GM19238 (cell line): ENCODE measurements around the gene PTPRK.

Experiments
- DNase-seq: peaks from one replicate; pipeline ENCODE4 v3.0.0; 2011; ENCODE audit warnings: low spot score; ENCODE audit not compliant: insufficient read length

The PTPRK gene

DNA sequence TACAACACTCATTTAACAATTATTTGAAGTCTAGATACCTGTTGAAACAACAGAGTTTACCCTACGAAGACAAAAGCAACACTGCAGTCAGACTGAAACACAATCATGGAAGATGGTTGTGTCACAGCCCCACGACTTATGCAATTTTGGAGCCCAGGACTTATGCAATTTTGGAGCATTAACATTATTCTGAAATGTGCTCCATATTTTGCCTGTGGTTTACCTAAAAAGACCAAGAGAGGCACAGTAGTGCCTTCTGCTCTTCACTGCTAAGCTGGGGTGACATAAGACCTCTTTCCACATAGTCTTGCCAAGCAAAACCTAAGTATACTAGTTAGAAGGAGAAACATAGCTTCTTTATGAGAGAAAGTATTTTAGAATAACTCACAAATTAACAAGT lies 216.5 kb downstream of the PTPRK start:
- no peak for DNase-seq

DNA sequence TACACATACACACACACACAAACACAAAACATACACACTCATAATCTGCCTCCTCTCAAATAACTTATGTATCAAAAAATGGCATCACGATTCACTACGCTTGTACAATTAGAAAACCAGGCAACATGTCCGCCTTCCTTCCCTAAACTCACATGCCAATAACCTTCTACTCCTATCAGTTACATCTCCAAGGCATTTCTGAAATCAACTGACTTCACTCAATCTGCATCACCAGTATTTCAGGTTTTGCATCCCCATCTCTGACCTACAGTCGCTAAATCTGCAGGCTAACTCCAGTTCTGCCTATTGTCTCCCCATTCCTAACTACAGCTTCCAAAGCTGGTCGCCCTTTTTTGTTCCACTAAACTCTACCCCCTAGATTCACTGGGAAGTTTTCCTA lies 217.5 kb downstream of the PTPRK start:
- no peak for DNase-seq

DNA sequence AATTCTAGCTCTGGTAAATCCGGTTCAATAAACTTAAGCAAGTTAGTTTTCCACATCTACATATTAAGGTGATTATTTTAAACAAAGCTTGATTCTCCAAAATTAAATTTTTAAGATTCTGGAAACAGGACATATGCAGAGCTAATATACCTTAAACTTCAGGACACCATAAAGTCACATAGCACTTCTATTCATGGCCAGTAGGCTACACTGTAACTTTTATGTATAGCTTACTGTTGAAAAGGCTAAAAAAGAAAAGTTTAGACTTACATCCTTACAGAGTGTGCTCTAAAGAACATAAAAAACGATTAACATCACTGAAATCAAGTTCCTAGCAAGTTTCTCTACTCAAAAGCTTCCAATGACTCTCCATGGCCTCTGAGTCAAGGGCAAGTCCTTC lies 224.7 kb downstream of the PTPRK start:
- DNase-seq: no peak

DNA sequence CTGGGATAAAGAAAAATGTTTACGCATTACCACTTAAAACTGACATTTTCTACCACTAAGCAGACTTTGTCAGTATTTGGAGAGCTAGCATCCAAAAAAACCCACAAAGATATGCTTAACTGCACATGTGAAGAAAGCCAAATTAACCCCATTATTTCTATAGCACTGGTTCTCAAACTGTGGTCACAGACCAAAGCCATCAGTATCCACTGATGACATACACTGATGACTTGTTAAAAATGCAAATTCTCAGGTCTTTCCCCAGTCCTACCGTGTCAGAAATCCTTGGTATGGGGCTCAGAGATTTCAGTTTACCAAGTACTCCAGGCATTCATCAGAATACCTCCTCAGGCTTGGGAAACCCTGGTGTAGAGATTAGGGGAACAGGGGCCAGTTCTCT lies 230.2 kb downstream of the PTPRK start:
- no peak for DNase-seq

DNA sequence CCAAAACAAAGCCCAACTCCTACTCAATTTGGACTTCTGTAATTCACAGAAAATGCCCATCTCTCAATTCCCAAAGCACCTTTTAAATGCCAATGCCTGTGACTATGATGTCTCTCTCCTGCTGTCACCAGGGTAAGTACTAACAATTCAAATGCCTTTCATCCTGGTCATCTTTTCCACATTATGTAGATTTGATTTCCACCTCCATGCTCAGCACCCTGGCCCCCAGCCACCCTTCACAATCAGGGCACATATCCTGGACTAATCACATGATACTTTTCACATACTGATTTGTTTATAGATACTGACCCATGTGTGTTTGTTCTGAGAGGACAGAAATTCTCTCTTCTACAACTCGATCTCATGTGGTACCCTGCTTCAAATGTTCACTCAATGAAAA lies 236.3 kb downstream of the PTPRK start:
- DNase-seq: no peak

DNA sequence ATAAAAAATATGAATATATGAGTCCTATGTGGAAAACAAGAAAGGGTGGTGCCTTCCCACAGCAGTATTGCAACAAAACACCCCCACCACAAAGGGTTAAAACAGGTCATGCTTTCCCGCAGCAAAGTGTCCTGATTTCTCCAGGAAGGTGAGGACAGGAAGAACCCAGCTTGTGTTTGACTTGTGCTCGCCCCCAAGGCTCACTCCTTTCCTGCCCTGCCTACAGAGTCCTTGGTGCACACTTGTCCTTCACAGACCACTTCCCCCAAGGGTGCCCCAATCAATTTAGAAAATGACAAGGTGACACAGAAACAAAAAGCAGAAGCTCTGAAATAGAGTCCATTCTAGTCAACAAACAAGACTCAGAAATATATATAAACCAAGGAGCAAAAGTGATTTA lies 237.4 kb downstream of the PTPRK start:
- DNase-seq: no peak

DNA sequence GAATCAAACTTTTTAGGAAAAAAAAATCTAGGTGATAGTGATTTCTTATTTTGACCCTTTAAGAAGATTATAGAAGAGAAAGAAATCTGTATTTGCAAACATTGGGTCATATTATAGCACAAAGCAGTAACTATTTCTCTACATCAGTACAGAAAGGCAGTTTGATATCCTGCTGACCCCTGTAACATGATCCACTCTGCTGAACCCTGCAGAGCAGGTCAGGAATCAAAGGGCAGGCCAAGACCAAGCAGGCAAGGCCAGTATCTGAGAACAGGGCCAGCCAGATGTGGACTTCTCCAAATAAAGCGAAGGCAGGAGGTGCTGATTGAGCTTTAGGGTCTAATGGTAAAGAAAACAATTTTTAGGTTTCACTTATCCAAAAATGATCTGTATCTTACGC lies 239.4 kb downstream of the PTPRK start:
- DNase-seq: no peak

DNA sequence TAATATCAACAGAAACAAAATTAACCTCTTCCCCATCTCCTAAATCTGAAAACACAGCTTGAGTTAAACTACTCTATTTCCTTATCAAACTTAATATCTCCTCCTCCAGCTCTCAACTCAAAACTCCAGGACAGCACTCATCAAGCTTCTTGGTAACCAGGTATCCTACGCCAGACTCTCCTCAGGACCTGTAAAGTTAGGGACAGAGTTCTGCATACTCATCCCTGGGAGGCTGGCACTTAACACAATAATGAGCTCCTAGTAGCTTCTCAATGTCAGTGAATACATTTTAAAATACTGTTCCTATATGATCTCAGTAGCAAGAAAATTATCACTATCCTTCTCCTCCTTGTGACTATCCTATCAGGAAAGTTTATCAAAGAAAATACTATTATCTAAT lies 240.3 kb downstream of the PTPRK start:
- DNase-seq: no peak

DNA sequence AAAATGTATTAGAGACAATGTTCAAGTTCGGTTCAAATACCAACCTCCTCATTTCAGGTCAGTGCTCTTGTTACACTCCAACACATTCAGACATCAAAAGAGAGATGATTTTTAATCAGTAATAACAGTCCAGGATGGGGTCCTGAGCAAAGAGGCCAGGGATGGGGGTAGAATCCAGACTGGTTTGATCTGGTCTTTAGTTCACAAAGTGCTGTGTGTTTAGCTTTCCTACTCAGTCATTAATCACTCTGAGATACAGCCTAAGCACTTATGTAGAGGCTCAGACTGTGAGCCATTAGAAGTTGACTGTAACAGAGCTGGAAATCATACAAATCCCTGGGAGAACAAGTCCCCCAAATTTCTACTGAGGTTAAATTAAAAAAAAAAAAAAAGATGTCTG lies 241.6 kb downstream of the PTPRK start:
- no peak for DNase-seq

DNA sequence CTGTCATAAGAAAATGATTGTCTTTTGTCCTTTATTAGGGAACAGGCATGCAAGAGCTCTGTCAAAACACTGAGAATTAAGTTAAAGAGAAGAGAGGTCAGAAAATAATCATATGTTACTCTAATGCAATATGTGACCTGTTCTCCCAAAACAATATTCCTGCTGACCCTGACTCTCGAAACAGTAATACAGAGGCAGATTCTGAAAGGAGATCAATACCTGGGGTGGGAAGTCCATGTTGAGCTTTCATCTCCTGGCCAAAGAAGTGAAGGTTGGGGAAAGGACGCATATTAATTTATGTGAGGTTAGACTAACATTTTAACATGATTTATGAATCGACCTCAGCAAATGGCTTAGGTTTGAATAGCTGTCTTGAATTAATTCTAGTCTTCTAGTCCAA lies 243.0 kb downstream of the PTPRK start:
- DNase-seq: no peak

DNA sequence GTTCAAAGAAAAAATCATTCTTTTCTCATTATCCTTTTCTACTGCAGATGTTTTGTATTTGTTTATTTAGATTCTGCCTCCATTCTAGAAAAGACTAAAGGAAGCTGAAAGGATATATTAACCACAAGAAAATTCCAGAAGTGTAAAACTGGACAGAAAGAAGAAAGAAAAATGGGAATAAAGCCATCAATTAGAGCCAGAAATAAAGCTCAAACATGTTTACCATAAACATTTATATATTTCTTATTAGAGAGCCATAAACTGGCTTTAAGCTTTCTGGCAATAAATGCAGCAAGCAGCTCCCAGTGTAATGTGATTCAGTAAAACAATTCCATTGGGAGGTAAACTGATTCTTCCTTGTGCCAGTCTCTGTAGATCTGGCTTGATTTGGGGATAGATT lies 244.1 kb downstream of the PTPRK start:
- no peak for DNase-seq

DNA sequence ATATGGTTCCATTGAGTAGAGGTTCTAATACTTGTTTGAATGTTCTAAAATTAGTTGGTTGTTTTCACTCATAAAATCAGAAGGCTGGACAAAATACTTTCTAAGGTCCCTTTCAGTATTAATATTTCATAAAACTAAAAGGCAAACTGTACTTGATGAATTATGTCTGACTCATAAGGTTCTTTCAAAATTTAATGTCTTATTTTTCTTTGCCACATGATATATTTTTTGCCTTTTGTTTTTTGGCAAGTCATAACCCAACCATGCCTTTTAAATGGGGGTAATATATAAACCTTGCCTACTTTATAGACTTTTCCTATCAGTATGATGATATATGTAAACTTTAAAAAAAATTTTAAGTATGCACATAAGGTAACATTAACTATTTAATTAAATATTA lies 244.7 kb downstream of the PTPRK start:
- DNase-seq: no peak

DNA sequence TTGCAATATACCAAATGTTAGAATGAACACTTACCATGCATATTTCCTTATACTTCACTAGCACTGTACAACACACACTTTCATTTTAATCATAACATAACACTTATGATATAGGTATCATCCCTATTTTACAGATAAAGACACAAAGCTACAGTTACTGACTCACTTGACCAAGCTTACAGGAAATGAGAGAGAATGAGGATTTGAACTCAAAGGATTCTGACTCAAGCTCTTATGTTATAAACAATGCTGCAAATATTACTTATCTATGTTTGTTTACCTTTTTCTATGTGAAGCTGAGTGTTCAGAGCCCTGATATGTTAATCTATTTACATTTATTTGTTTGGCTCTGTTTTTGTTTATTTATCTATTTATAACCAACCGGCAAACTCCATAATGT lies 245.4 kb downstream of the PTPRK start:
- DNase-seq: no peak

DNA sequence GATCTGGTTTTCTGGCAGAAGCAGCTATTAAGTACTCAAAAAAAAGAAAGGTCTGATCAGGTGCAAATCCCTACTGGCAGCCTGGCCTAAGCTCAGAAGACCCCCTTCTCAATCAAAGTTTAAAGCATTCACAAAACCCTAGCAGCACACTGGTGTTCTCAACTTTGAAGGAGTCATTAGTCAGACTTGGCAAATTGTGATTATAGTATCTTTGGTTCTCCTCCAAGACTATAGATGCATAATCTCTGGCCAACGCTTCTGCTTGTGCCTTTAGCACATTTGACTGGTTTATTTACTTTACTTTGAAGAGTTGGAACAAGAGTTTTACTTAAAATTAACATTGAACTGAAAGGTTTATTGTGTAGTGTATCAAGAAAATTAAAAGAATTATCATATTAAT lies 248.9 kb downstream of the PTPRK start:
- DNase-seq: no peak

DNA sequence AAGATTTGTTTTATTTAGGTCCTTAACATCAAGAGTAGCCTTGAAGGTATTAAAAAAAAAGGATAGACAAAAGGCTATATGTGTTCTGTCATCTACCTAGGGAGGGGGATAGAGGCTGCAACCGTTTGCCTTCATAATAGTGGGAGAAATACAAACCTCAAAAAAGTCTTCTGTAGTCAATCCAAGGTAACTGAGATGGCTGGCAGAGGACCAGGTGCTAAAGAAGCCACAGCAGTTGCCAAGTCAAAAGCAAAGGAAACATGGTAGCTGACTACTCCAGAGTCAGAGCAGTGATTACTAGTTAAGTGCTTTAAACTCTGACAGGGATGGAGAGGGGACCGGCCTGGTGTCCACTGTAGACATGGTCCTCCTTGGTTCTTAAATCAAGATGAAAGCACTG lies 249.4 kb downstream of the PTPRK start:
- no peak for DNase-seq

DNA sequence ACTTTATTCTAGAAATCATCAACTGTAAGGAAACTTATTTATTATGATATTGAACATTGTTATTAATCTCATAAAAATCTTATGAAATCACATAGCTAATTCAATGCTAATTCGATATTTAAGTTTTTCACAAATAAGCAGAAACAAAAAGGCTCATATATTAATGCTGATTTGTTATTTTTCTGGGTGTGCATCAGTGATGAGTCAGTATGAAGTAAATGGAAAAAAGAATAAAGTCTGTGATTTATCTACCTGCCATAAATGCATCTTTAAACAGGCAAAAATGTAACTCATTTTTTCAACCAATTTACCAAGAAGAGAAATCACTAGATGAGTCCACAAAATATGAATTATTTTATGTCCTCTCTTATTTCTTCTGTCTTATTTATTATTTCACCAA lies 253.5 kb downstream of the PTPRK start:
- no peak for DNase-seq

DNA sequence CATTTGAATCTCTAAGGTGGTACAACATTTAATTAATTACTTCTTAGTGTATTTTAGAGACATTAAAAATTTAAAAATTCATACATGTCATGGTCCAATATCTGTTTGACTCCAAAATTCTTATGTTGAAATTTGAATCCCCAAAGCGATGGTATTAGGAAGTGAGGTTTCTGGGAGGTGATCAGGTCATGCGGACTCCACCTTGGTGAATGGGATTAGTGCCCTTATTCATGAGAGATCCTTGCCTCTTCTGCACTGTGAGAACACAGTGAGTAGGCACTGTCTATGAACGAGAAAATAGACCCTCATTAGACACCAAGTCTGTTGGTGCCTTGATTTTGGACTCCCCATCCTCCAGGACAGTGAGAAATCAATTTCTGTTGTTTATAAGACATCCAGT lies 254.7 kb downstream of the PTPRK start:
- no peak for DNase-seq

DNA sequence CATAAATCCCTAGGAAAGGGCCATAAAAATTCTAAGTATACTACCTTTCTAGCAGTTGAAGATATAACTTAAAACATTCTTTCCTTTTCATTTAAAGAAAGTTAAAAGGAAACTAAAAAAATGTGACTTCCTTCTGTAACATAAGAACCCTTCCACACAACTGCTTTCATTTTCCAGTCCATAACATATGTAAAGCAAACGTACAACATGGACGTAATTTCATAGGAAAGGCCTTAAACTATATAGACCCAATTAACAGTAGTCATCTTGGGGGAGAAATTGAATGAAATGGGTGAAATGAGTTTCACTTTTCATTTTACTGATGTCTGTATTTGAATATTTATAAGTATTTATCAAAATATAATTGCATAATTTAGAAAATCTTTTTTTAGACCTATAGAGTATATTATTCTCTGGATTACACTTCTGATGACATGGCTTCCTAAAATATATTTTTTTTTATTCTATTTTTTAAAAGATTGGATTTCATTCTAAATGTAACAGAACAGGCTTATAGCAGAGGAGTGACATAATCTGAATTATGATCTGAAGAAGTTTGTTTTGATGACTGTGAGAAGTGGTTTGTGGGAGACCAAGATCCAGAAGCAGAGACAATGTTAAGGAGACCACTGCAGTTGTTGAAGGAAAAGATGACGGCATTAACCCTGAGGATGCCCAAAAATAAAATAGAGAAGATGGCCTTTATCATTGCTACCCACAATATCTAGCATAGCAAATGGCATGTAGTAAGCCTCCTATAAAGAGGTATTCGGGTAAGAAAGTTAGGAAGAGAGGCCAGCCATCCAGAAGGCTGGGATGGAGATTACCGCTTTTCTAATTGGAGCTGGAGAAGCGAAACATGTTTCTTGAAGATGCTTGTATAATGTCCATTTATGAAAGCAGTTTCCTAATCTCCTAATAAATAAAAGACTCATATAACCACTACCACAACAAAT lies 260.4 kb downstream of the PTPRK start:
- no peak for DNase-seq

DNA sequence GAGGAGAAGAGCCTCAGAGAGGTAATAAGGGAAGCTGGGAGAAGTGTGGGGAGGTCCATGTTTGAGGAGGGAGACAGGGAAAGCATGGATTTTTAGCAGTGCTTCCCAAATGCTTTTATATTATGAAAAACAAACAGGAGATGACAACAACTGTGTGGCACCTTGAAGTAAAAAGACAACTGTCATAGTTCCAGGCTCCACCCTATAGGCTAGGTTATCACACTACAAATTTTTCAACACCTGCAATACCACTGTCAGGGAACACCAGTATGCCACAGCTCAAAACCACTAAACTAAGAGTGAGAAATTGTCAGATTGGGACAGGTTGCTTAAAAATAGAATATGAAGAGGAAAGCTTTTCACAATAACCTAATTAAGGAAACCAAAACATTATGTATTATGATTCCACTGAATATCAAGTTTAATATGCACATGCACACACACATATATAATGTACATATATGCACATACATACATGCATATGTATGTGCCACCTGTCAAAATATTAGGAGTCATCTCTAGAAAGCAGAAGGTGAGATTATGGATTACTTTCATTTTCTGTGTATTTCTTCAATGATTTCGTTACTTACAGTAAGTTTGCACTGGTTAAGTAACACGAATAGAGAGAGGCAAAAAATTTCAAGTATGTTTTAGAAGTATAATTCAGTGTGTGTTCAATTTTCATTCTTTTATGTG lies 261.2 kb downstream of the PTPRK start:
- DNase-seq: no peak

DNA sequence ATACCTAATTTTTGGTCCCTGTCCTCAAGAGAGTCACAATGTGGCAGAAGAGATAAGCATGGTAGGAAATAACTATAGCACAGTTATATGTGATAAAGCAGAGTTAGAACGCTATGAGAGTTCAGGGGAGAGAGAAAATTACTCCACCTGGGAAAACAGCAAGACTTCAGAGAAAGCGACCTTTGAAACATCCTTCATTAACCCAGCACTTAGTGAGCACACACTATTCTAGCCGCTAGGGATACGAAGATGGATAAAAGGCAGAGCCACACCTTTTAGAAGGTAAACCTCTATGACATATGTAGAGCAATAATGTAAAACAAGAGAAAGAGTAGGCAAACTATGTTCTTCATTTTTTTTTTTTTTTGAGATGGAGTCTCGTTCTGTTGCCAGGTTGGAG lies 264.3 kb downstream of the PTPRK start:
- DNase-seq: no peak

DNA sequence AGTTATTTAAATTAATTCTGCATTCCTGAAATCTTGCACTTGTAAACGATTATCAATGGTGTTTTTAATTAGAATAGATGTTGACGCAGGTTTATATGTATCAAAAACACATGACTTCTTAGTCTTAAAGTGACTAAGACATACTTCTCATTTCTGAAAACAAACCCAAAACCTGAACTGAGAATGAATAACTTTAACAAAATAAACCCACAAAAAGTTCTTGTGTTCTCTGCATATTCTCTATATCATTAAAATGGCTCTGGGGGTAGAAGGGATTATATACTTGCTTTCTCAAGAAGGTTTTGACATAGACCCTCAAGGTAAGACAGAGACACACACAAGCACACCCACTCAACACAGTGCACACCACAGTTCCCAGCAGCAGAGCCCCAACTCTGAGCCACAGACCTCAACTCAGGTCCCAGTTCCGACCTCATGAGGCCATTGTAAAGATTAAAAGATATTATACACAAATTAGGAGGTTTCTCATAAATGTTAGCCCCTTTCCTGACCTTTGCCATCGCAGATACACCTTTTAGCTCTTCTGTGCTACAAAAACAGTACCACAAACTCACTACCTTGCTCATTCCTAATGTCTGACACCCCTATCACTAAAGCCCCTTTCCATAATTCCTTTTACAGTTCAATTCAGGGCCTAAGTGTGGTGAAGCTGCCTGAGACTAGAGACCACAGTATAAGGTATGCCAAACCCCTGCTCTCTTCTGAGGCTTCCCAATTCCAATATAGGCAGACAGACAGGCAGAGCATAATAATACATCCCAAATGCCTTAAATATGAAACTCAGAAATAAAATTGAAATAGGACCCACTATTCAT lies 267.8 kb downstream of the PTPRK start:
- DNase-seq: no peak
